ENCODE results near the gene PHC2.

DNA sequence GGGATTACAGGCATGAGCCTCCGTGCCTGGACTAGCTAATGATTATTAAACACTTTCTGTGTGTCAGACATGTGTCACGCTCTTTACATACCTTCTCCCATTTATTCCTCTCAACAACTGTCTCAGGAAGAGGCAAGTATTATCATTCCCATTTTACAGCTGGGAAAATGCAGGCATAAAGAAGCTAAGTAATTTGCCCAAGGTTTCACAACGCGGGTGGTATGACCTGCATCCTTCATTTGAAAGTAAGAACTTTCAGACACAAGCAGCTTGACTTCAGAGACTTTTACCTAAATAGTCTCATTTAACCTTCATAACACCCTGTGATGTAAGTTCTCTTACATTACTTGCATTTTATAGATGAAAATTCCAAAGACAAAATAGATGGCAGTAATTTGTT lies 40.5 kb upstream of the PHC2 start:
- TF ChIP-seq, protein P1, sequence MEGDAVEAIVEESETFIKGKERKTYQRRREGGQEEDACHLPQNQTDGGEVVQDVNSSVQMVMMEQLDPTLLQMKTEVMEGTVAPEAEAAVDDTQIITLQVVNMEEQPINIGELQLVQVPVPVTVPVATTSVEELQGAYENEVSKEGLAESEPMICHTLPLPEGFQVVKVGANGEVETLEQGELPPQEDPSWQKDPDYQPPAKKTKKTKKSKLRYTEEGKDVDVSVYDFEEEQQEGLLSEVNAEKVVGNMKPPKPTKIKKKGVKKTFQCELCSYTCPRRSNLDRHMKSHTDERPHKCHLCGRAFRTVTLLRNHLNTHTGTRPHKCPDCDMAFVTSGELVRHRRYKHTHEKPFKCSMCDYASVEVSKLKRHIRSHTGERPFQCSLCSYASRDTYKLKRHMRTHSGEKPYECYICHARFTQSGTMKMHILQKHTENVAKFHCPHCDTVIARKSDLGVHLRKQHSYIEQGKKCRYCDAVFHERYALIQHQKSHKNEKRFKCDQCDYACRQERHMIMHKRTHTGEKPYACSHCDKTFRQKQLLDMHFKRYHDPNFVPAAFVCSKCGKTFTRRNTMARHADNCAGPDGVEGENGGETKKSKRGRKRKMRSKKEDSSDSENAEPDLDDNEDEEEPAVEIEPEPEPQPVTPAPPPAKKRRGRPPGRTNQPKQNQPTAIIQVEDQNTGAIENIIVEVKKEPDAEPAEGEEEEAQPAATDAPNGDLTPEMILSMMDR (IDR thresholded peaks at IDR 0.05; ENCODE audit: poor library complexity) = no peak
- TF ChIP-seq EZH2 (IDR thresholded peaks at IDR 0.05; ENCODE audit: borderline replicate concordance) = no peak
